IPS-15b (cell line): ENCODE measurements around the gene FRMD5.

Experiments
- H3K27me3 ChIP-seq: one replicate; pipeline ENCODE4 v1.6.1; 2013; ENCODE audit warnings: low read length; ENCODE audit not compliant: control insufficient read depth, insufficient read depth
- H3K36me3 ChIP-seq: one replicate; pipeline ENCODE4 v1.6.1; 2013; ENCODE audit warnings: low read length; ENCODE audit not compliant: control insufficient read depth, insufficient read depth
- H3K4me1 ChIP-seq: one replicate; pipeline ENCODE4 v1.6.1; 2013; ENCODE audit warnings: mild to moderate bottlenecking, low read length; ENCODE audit not compliant: control insufficient read depth, insufficient read depth
- H3K4me3 ChIP-seq: one replicate; pipeline ENCODE4 v1.5.1; 2013; ENCODE audit warnings: low read depth, low read length
- H3K9ac ChIP-seq: one replicate; pipeline ENCODE4 v1.6.1; 2013; ENCODE audit warnings: low read depth, mild to moderate bottlenecking, low read length
- H3K9me3 ChIP-seq: one replicate; pipeline ENCODE4 v1.6.1; 2013; ENCODE audit warnings: mild to moderate bottlenecking, low read length; ENCODE audit not compliant: control insufficient read depth, insufficient read depth

The FRMD5 gene

GRCh38 chr15:43916326-43916660 is 278.8 kb downstream of the FRMD5 start:
- Histone ChIP-seq H3K9me3 (no peaks in the 10 kb centered on the region), H3K9ac (no peak overlapping the region), H3K4me1 (peaks cover 15% of the 10 kb centered on the region), H3K36me3 (no peaks in the 10 kb centered on the region), H3K4me3 (no peak overlapping the region), H3K27me3 (no peaks in the 10 kb centered on the region)

GRCh38 chr15:43915631-43916325 is 279.3 kb downstream of the FRMD5 start:
- no peak overlapping the region for H3K9ac ChIP-seq
- peaks cover 12% of the 10 kb centered on the region for H3K4me1 ChIP-seq
- no peaks in the 10 kb centered on the region for H3K27me3 ChIP-seq
- H3K36me3 ChIP-seq: no peaks in the 10 kb centered on the region
- H3K4me3 ChIP-seq: no peak overlapping the region
- no peaks in the 10 kb centered on the region for H3K9me3 ChIP-seq

GRCh38 chr15:43913941-43914340 is 281.1 kb downstream of the FRMD5 start:
- Histone ChIP-seq H3K36me3 (no peaks in the 10 kb centered on the region), H3K9me3 (no peaks in the 10 kb centered on the region), H3K27me3 (no peaks in the 10 kb centered on the region), H3K4me3 (no peak overlapping the region), H3K4me1 (peaks cover under 1% of the 10 kb centered on the region), H3K9ac (no peak overlapping the region)

GRCh38 chr15:43913026-43913780 is 281.9 kb downstream of the FRMD5 start:
- H3K9ac ChIP-seq: no peak overlapping the region

GRCh38 chr15:43912208-43912607 is 282.9 kb downstream of the FRMD5 start:
- Histone ChIP-seq H3K9ac (no peak overlapping the region), H3K36me3 (no peaks in the 10 kb centered on the region), H3K4me3 (no peak overlapping the region), H3K27me3 (no peaks in the 10 kb centered on the region), H3K4me1 (no peaks in the 10 kb centered on the region), H3K9me3 (no peaks in the 10 kb centered on the region)

More at GRCh38 chr15:43913026-43913780, 281.9 kb downstream of the FRMD5 start:
- Histone ChIP-seq H3K27me3 (no peaks in the 10 kb centered on the region), H3K4me3 (no peak overlapping the region), H3K36me3 (no peaks in the 10 kb centered on the region), H3K9me3 (no peaks in the 10 kb centered on the region), H3K4me1 (no peaks in the 10 kb centered on the region)

- Histone ChIP-seq H3K4me1 (no peaks in the 10 kb centered on the region), H3K27me3 (no peaks in the 10 kb centered on the region), H3K4me3 (no peak overlapping the region), H3K36me3 (no peaks in the 10 kb centered on the region), H3K9me3 (no peaks in the 10 kb centered on the region), H3K9ac (no peak overlapping the region)
These were observed 283.8 kb downstream of the FRMD5 start for GRCh38 chr15:43911235-43911781.

- Histone ChIP-seq H3K4me3 (no peak overlapping the region), H3K27me3 (no peaks in the 10 kb centered on the region), H3K9ac (no peak overlapping the region), H3K36me3 (no peaks in the 10 kb centered on the region), H3K4me1 (no peaks in the 10 kb centered on the region), H3K9me3 (no peaks in the 10 kb centered on the region)
These were observed 286.5 kb downstream of the FRMD5 start for GRCh38 chr15:43908516-43909050.

- no peak overlapping the region for H3K9ac ChIP-seq
- no peaks in the 10 kb centered on the region for H3K36me3 ChIP-seq
- no peaks in the 10 kb centered on the region for H3K4me1 ChIP-seq
- no peaks in the 10 kb centered on the region for H3K27me3 ChIP-seq
- H3K9me3 ChIP-seq: no peaks in the 10 kb centered on the region
- no peak overlapping the region for H3K4me3 ChIP-seq
These were observed 289.3 kb downstream of the FRMD5 start for GRCh38 chr15:43905755-43906154.

GRCh38 chr15:43903864-43904290 is 291.2 kb downstream of the FRMD5 start:
- H3K4me1 ChIP-seq: no peaks in the 10 kb centered on the region
- no peak overlapping the region for H3K4me3 ChIP-seq
- no peak overlapping the region for H3K9ac ChIP-seq
- no peaks in the 10 kb centered on the region for H3K9me3 ChIP-seq
- no peaks in the 10 kb centered on the region for H3K27me3 ChIP-seq
- H3K36me3 ChIP-seq: no peaks in the 10 kb centered on the region

- Histone ChIP-seq H3K9ac (no peak overlapping the region), H3K4me3 (no peak overlapping the region), H3K36me3 (peaks cover 2% of the 10 kb centered on the region), H3K9me3 (no peaks in the 10 kb centered on the region), H3K4me1 (no peaks in the 10 kb centered on the region), H3K27me3 (no peaks in the 10 kb centered on the region)
These were observed 293.6 kb downstream of the FRMD5 start for GRCh38 chr15:43901495-43901894.

- H3K4me1 ChIP-seq: no peaks in the 10 kb centered on the region
- H3K9me3 ChIP-seq: no peaks in the 10 kb centered on the region
- no peaks in the 10 kb centered on the region for H3K27me3 ChIP-seq
- no peak overlapping the region for H3K4me3 ChIP-seq
- H3K9ac ChIP-seq: no peak overlapping the region
- peaks cover 2% of the 10 kb centered on the region for H3K36me3 ChIP-seq
These were observed 294.1 kb downstream of the FRMD5 start for GRCh38 chr15:43900996-43901395.

GRCh38 chr15:43899928-43900327 is 295.1 kb downstream of the FRMD5 start:
- H3K36me3 ChIP-seq: peaks cover 2% of the 10 kb centered on the region
- no peak overlapping the region for H3K9ac ChIP-seq
- no peak overlapping the region for H3K4me3 ChIP-seq
- H3K4me1 ChIP-seq: no peaks in the 10 kb centered on the region
- H3K27me3 ChIP-seq: no peaks in the 10 kb centered on the region
- H3K9me3 ChIP-seq: no peaks in the 10 kb centered on the region
